Subcutaneous abdominal adipose tissue (tissue), 5 donors: ENCODE data around the gene GPR108.
"Not testable (repeated sequence)": the region's sequence is repeated elsewhere in the genome, so short reads cannot be mapped to it uniquely, and the experiment has no call there.

Experiments used
- H3K27ac ChIP-seq: one replicate; pipeline ENCODE4 v1.7.0; 2013; ENCODE audit warnings: low read depth, mild to moderate bottlenecking, inconsistent platforms, low read length, moderate library complexity
- H3K27me3 ChIP-seq, 5 donors: one replicate each; pipeline ENCODE4 v1.7.0; 2013; ENCODE audit warnings: low read length in 5 of 5, inconsistent platforms in 1 of 5; ENCODE audit not compliant: control insufficient read depth in 5 of 5, insufficient read depth in 4 of 5
- H3K36me3 ChIP-seq, 5 donors: one replicate each; pipeline ENCODE4 v1.7.0; 2013; ENCODE audit warnings: low read length in 5 of 5; ENCODE audit not compliant: control insufficient read depth in 5 of 5, insufficient read depth in 5 of 5
- H3K4me1 ChIP-seq, 5 donors: one replicate each; pipeline ENCODE4 v1.7.0; 2013; ENCODE audit warnings: low read length in 5 of 5, mild to moderate bottlenecking in 3 of 5, moderate library complexity in 1 of 5; ENCODE audit not compliant: control insufficient read depth in 5 of 5, insufficient read depth in 5 of 5
- H3K4me3 ChIP-seq, 5 donors: one replicate each; pipeline ENCODE4 v1.7.0; 2013; ENCODE audit warnings: low read length in 5 of 5, low read depth in 1 of 5
- H3K9ac ChIP-seq, 5 donors: one replicate each; pipeline ENCODE4 v1.7.0; 2013; ENCODE audit warnings: low read length in 5 of 5, mild to moderate bottlenecking in 4 of 5, moderate library complexity in 3 of 5
- H3K9me3 ChIP-seq, 5 donors: one replicate each; pipeline ENCODE4 v1.7.0; 2013; ENCODE audit warnings: low read length in 5 of 5; ENCODE audit not compliant: control insufficient read depth in 5 of 5
- donor health status: healthy.
- donor health status: healthy.
- donor health status: healthy.
- donor health status: healthy.
- donor health status: healthy.

Gene GPR108

DNA sequence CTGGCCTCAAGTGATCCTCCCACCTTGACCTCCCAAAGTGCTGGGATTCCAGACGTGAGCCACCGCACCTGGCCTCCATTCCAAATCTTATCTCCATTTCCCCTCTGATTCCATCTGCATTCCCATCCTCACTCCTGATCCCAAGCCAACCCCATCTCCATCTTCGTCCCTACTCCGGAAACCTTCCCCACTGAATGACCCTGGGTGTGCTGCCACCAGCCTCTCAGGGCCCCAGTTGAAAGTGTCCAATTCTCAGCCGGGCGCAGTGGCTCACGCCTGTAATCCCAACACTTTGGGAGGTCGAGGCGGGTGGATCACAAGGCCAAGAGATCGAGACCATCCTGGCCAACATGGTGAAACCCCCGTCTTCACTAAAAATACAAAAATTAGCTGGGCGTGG lies 28.5 kb downstream of the GPR108 start:
- H3K36me3 ChIP-seq = peaks cover 0 to 40% (median 28%) of the 10 kb centered on the region in 5 donors
- not testable (repeated sequence) for H3K9ac ChIP-seq, H3K4me1 ChIP-seq, H3K9me3 ChIP-seq, H3K4me3 ChIP-seq, H3K27ac ChIP-seq
- H3K27me3 ChIP-seq = peaks cover 0 to 18% (median 2%) of the 10 kb centered on the region in 5 donors

DNA sequence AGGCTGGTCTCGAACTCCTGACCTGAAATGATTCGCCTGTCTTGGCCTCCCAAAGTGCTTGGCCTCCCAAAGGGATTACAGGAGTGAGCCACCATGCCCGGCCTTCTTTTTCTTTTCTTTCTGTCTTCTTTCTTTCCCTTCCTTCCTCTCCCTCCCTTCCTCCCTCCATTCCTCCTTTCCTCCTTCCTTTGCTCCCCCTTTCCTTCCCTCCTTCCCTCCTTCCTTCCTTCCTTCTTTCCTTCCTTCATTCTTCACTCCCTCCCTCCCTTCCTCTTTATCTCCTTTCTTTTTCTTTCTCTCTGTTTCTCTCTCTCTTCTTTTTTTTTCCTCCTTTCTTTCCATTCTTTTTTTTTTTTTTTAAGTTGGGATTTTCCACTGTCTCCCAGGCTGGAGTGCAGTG lies 29.0 kb downstream of the GPR108 start:
- Histone ChIP-seq H3K4me1 (no peaks in the 10 kb centered on the region), H3K36me3 (peaks cover 0 to 40% (median 28%) of the 10 kb centered on the region in 5 donors), H3K27ac (no peak overlapping the region), H3K9me3 (no peaks in the 10 kb centered on the region), H3K9ac (no peak overlapping the region), H3K27me3 (peaks cover 0 to 18% (median 2%) of the 10 kb centered on the region in 5 donors), H3K4me3 (no peak overlapping the region)

DNA sequence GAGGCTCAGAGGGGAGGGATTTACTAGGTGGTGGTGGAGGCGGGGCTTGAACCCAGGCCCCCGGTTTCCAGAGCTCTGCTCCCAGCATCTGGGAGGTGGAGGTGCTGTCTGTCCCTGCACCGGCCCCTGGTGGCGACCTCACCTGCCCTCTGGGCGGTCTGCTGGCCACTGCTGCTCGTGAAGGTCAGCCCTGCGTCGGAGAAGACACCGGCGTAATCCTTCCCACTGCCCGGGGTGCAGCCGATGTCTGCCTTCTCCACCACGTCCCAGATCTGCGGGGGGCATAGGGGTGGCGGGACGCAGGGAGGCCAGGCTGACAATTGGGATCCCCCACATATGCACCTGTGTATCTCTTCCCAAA lies 29.7 kb downstream of the GPR108 start:
- Histone ChIP-seq H3K9me3 (no peaks in the 10 kb centered on the region), H3K27ac (no peak overlapping the region), H3K9ac (no peak overlapping the region), H3K4me1 (no peaks in the 10 kb centered on the region), H3K27me3 (peaks cover 0 to 18% (median 2%) of the 10 kb centered on the region in 5 donors), H3K4me3 (no peak overlapping the region), H3K36me3 (peaks cover 0 to 35% (median 22%) of the 10 kb centered on the region in 5 donors)

DNA sequence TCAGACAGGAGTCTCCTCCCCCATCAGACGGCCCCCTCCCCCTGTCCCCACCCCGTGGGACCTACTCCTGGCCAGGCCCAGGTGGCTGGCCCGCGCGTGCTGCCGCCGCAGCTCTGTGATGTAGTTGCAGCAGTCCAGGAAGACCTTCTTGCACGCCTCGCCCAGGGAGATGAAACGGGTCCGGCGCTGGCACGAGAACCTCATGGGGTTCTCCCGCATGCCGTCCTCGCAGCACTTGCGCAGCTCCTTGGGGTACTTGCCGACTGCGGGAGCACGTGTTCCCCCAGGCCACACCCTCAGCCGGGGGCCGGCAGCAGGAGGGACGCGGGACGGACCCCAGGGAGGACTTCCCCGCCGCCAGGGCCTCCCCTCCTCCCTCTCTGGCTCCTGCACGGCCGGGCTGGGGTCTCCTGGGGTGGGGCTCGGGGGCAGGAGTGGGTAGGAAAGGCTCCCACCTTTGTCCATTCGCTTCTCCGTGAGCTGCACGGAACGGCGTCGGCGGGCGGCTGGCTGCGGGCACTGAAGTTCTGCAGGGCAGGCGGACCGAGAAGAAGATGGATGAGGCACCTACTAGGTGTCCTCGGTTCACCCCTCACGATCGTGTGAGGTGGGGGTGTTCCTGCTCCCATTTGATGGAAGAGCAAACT lies 30.2 kb downstream of the GPR108 start:
- Histone ChIP-seq H3K4me3 (no peak overlapping the region), H3K4me1 (no peaks in the 10 kb centered on the region), H3K9ac (no peak overlapping the region), H3K36me3 (peaks cover 0 to 33% (median 17%) of the 10 kb centered on the region in 5 donors), H3K27ac (no peak overlapping the region), H3K9me3 (no peaks in the 10 kb centered on the region), H3K27me3 (peaks cover 0 to 18% (median 2%) of the 10 kb centered on the region in 5 donors)

DNA sequence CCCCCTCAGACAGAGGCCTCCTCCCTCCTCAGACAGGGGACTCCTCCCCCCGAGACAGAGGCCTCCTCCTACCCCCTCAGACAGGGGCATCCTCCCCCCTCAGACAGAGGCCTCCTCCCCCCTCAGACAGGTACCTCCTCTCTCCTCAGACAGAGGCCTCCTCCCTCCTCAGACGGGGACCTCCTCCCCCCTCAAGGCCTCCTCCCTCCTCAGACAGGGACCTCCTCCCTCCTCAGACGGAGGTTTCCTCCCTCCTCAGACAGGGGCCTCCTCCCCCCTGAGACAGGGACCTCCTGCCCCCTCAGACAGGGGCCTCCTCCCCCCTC lies 30.8 kb downstream of the GPR108 start:
- Histone ChIP-seq H3K4me1 (no peaks in the 10 kb centered on the region), H3K27me3 (peaks cover 0 to 16% (median 2%) of the 10 kb centered on the region in 5 donors), H3K9me3 (no peaks in the 10 kb centered on the region)

DNA sequence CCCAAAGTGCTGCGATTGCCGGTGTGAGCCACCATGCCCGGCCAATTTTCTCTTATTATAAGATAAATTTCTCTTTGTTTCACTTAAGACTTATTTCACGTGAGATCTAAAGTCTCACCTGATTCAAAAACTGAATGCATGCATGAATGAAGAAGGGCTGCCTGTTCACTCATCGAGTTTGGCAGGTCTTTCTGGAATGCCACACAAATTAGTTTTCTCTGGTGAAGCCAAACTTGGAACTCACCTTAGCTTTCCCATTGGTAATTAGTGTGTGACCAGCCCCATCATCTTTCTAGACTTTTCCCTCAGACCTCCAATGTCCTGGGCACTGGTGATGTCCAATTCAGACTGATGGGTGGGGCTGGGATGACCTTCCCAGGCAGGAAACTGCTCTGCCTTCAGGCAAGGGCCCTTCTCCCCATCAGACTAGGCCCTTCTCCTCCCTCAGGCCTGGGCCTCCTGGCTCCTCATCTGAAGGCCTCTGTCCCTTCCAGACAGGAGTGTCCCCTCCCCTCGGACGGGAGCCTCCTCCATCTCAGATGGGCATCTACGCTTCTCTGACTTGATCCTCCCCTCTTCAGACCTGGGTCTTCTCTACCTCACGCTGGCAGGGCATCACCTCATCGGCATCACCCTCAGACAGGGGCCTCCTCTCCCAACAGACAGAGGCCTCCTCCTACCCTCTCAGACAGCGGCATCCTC lies 31.3 kb downstream of the GPR108 start:
- no peak overlapping the region for H3K4me3 ChIP-seq
- no peaks in the 10 kb centered on the region for H3K4me1 ChIP-seq
- peaks cover 0 to 12% (median 2%) of the 10 kb centered on the region in 5 donors for H3K27me3 ChIP-seq
- no peaks in the 10 kb centered on the region for H3K9me3 ChIP-seq
- no peak overlapping the region for H3K9ac ChIP-seq
- peaks cover 0 to 26% (median 9%) of the 10 kb centered on the region in 5 donors for H3K36me3 ChIP-seq
- no peak overlapping the region for H3K27ac ChIP-seq

More for the DNA sequence above, 30.8 kb downstream of the GPR108 start:
- Histone ChIP-seq H3K4me3 (no peak overlapping the region), H3K36me3 (peaks cover 0 to 31% (median 12%) of the 10 kb centered on the region in 5 donors), H3K9ac (no peak overlapping the region), H3K27ac (no peak overlapping the region)

DNA sequence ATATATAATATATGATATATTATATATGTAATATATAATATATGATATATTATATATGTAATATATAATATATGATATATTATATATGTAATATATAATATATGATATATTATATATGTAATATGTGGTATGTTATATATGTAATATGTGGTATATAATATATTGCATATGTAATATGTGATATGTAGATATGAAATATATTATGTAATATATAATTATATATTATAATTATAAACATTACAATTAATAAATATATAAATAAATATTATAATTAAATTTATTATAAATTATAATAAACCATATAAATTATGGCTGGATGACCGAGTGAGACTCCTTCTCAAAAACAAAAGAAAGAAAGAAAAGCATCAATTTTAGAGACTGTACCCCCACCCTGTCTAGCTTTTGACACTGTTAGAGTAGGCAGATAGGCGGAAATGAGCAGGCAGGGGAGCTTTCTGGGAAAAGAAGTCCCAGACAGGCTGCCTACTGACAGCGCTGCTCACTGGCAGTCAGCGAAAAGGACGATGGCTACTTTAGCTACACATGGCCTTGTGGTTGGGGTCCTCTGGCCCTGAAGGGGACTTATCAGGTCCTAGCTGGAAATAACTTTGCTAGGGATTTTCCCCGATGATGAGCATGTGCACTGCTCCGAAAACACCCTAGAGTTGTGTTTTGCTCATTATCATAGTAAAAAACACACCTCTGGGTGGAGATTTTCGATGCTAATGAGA lies 36.6 kb downstream of the GPR108 start:
- Histone ChIP-seq H3K36me3 (peaks cover 0 to 20% (median 14%) of the 10 kb centered on the region in 5 donors), H3K4me3 (no peak overlapping the region), H3K9me3 (no peaks in the 10 kb centered on the region), H3K9ac (no peak overlapping the region), H3K27ac (no peak overlapping the region), H3K27me3 (no peaks in the 10 kb centered on the region), H3K4me1 (no peaks in the 10 kb centered on the region)

DNA sequence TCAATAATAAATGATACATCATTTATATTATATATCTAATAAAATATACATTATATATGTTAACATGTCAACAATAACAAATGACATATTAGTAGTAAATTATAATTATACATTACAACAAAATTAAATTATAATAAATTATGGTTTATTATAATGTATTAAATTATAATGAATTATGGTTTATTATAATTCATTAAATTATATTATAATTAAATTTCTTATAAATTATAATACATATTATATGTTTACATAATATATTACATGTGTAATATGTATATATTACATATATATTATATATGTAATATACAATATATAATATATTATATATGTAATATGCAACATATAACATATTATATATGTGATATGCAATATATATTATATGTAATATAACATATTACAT lies 37.4 kb downstream of the GPR108 start:
- Histone ChIP-seq H3K27me3 (no peaks in the 10 kb centered on the region), H3K27ac (no peak overlapping the region), H3K36me3 (peaks cover 0 to 20% (median 14%) of the 10 kb centered on the region in 5 donors), H3K4me3 (no peak overlapping the region), H3K9ac (no peak overlapping the region), H3K9me3 (no peaks in the 10 kb centered on the region), H3K4me1 (no peaks in the 10 kb centered on the region)

DNA sequence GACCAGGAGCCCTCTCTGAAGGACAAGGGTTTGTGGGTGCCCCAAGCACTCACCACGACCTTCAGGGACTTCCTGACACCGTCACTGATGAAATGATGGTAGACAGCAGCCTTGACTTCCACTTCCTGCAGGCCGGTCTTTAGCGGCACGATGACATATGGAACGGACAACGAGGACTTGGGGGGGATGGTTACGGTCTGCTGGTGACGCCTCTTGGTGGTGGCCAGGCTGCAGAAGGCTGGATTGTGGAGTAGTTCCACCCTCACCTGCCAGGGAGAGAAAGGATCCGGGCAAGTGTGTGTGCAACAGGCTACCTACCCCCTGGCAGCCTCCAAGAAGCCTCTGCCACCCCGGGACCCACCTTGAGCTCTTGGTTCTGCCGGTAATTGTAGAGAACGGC lies 40.1 kb downstream of the GPR108 start:
- no peaks in the 10 kb centered on the region for H3K4me1 ChIP-seq
- H3K36me3 ChIP-seq = peaks cover 0 to 35% (median 20%) of the 10 kb centered on the region in 5 donors
- H3K9me3 ChIP-seq = no peaks in the 10 kb centered on the region
- no peaks in the 10 kb centered on the region for H3K27me3 ChIP-seq
- no peak overlapping the region for H3K27ac ChIP-seq
- no peak overlapping the region for H3K9ac ChIP-seq
- H3K4me3 ChIP-seq = no peak overlapping the region

DNA sequence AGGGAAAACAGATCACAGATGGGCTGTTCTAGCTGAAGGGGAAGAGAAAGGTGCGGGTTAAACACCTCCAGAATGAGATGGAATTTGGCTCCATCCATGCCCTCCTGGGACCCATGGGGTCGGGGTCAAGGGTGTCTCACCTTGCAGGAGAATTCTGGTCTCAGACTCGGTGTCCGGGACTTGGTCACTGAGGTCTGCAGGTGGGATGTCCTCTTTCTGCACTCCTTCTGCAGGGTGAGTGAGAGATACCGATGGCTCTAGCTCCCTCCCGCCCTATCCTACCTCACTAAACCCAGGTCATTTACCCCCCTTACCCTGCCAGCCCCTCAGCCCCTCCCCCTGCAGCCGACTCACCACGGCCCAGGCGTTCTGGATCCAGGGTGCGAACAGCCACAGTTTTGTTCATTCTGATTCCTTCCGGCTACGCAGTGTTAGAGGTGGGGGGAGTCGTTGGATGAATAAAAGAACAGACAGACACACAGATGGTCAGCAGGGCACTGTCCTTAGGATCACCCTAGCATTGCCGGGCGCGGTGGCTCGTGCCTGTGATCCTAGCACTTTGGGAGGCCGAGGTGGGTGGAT lies 41.0 kb downstream of the GPR108 start:
- H3K27ac ChIP-seq = no peak overlapping the region
- no peak overlapping the region for H3K4me3 ChIP-seq
- H3K36me3 ChIP-seq = peaks cover 0 to 33% (median 17%) of the 10 kb centered on the region in 5 donors
- H3K9ac ChIP-seq = no peak overlapping the region
- H3K9me3 ChIP-seq = no peaks in the 10 kb centered on the region
- H3K27me3 ChIP-seq = no peaks in the 10 kb centered on the region
- no peaks in the 10 kb centered on the region for H3K4me1 ChIP-seq
